HG03159 (cell line): ENCODE data around the gene CPT1A.

Experiments
- ATAC-seq: cut with Tn5 transposase; IDR thresholded peaks from one replicate; pipeline ENCODE4 v1.9.1; 2021; ENCODE audit warnings: mild to moderate bottlenecking, moderate library complexity; ENCODE audit not compliant: unreplicated experiment

The CPT1A gene

GRCh38 chr11:68804786-68805185, 36.9 kb downstream of the CPT1A start:
- ATAC-seq = no peak

GRCh38 chr11:68803766-68804165, 38.0 kb downstream of the CPT1A start:
- no peak for ATAC-seq

- ATAC-seq = no peak
Observed at GRCh38 chr11:68798221-68798813, 43.4 kb downstream of the CPT1A start.

GRCh38 chr11:68796801-68797200, 44.9 kb downstream of the CPT1A start:
- ATAC-seq = no peak

- no peak for ATAC-seq
Observed at GRCh38 chr11:68792400-68792966, 49.2 kb downstream of the CPT1A start.

GRCh38 chr11:68784653-68785052, 57.1 kb downstream of the CPT1A start:
- no peak for ATAC-seq

GRCh38 chr11:68783216-68783821, 58.4 kb downstream of the CPT1A start:
- ATAC-seq = no peak

GRCh38 chr11:68782711-68783110, 59.0 kb downstream of the CPT1A start:
- ATAC-seq = no peak

GRCh38 chr11:68780829-68781228, 60.9 kb downstream of the CPT1A start:
- no peak for ATAC-seq

- no peak for ATAC-seq
Observed at GRCh38 chr11:68778205-68778604, 63.5 kb downstream of the CPT1A start.

GRCh38 chr11:68776442-68777235, 65.1 kb downstream of the CPT1A start:
- no peak for ATAC-seq

- no peak for ATAC-seq
Observed at GRCh38 chr11:68775951-68776388, 65.7 kb downstream of the CPT1A start.

GRCh38 chr11:68774194-68774585, 67.5 kb downstream of the CPT1A start:
- no peak for ATAC-seq

- no peak for ATAC-seq
Observed at GRCh38 chr11:68773521-68774193, 68.1 kb downstream of the CPT1A start.

- ATAC-seq = no peak
Observed at GRCh38 chr11:68772936-68773335, 68.8 kb downstream of the CPT1A start.

GRCh38 chr11:68770781-68771180, 70.9 kb downstream of the CPT1A start:
- no peak for ATAC-seq

- ATAC-seq = no peak
Observed at GRCh38 chr11:68767672-68768071, 74.0 kb downstream of the CPT1A start.

GRCh38 chr11:68766786-68767185, 74.9 kb downstream of the CPT1A start:
- ATAC-seq = no peak

- no peak for ATAC-seq
Observed at GRCh38 chr11:68764746-68765145, 77.0 kb downstream of the CPT1A start.

GRCh38 chr11:68763926-68764657, 77.6 kb downstream of the CPT1A start:
- no peak for ATAC-seq
